ENCODE results near the gene PDAP1. TPM values are rescaled to one million over a fixed set of nuclear protein-coding genes. Genes with fewer than 3 reads are reported as not detected.

The PDAP1 gene
- total and polyA plus RNA-seq, 2 experiments from 2014 or later, result 52.6 to 93.9 TPM

DNA sequence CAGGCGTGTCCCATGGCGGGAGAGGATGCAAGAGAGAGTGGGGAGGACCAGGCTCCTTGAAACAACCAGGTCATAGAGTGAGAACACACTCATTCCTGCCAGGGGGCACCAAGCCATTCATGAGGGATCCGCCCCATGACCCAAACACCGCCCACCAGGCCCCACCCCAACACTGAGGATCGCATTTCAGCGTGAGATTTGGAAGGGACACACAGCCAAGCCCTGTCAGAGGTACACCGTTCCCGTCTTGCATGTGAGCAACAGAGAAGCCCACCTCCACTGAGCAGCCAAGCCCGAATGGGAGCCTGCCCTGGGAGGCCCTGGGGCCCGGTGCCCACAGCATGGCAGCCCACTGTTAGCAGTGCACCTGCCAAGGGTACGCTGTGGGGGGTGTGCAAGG is 41.8 kb downstream of the PDAP1 start:
- Histone ChIP-seq H3K36me3 (replicated peaks; ENCODE audit: insufficient read depth, low read depth) (no peaks in the 10 kb centered on the region), H3K27me3 (no peaks in the 10 kb centered on the region), H3K4me1 (ENCODE audit: insufficient read depth) (no peaks in the 10 kb centered on the region), H3K27ac (no peak overlapping the region), H2AFZ (no peak overlapping the region), H3K4me2 (no peak overlapping the region), H3K9me3 (ENCODE audit: low read depth) (no peaks in the 10 kb centered on the region), H3K79me2 (no peaks in the 10 kb centered on the region), H3K9me2 (replicated peaks; ENCODE audit: insufficient read depth) (no peaks in the 10 kb centered on the region), H4K20me1 (ENCODE audit: insufficient read depth, poor library complexity, severe bottlenecking) (no peaks in the 10 kb centered on the region), H3K4me3 (no peak overlapping the region)
- 91% methylated on average over 11 of the region's 11 CpGs for WGBS (ENCODE audit: low lambda C conversion rate, missing lambda C conversion rate)
- TF ChIP-seq CTCF (IDR thresholded peaks at IDR 0.05; ENCODE audit: poor library complexity) (no peak), EZH2 (IDR thresholded peaks at IDR 0.05; ENCODE audit: borderline replicate concordance) (no peak), EZH2phosphoT487 (IDR thresholded peaks at IDR 0.05; ENCODE audit: low read depth, severe bottlenecking, unreplicated experiment) (no peak)
- DNase-seq (ENCODE audit: low spot score), result no peak

DNA sequence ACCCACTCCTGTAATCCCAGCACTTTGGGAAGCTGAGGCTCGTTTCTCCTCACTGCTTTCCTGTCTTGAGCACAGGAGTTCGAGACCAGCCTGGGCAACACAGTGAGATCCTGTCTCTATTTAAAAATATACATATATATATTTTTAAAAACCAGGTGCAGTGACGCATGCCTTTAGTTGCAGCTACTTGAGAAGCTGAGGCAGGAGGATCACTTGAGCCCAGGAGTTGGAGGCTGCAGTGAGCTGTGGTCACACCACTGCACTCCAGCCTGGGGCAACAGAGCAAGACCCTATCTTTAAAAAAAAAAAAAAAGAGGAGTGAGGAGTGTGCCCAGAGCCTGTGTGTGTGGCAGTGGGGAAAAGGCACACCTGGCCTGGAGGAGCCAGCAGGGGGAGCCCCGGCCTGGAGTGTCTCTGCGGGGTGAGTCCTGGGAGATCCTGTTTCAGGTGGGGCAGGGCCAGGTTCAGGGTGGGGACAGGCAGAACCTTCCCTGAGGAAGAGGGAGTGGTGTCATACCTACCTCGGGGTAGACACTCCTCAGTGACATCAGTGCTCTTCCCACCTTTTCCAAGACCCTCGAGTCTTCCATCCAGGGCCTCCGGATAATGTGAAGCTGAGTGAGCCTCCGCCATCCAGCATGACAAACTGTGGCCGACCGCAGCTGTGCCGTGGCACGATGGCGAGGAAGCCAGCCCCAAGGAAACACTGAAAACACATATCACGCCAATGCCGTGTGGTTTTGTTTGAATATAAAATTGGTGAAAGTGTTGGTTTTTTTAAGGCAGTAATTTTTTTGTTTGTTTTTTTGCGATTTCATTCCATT is 42.9 kb downstream of the PDAP1 start:
- no peaks in the 10 kb centered on the region for H3K9me2 ChIP-seq (replicated peaks; ENCODE audit: insufficient read depth)
- no peak overlapping the region for H2AFZ ChIP-seq
- no peaks in the 10 kb centered on the region for H3K36me3 ChIP-seq (replicated peaks; ENCODE audit: insufficient read depth, low read depth)
- 87% methylated on average over 17 of the region's 17 CpGs for WGBS (ENCODE audit: low lambda C conversion rate, missing lambda C conversion rate)
- DNase-seq (ENCODE audit: low spot score), result peak; percentile 48
- H3K9me3 ChIP-seq (ENCODE audit: low read depth), result no peaks in the 10 kb centered on the region
- H3K4me1 ChIP-seq (ENCODE audit: insufficient read depth), result no peaks in the 10 kb centered on the region
- H4K20me1 ChIP-seq (ENCODE audit: insufficient read depth, poor library complexity, severe bottlenecking), result no peaks in the 10 kb centered on the region
- H3K4me2 ChIP-seq, result no peak overlapping the region
- H3K27me3 ChIP-seq, result no peaks in the 10 kb centered on the region
- H3K79me2 ChIP-seq, result no peaks in the 10 kb centered on the region
- H3K4me3 ChIP-seq, result no peak overlapping the region
- TF ChIP-seq EZH2 (IDR thresholded peaks at IDR 0.05; ENCODE audit: borderline replicate concordance) (no peak), CTCF (IDR thresholded peaks at IDR 0.05; ENCODE audit: poor library complexity) (peak; percentile 44)
- H3K27ac ChIP-seq, result no peak overlapping the region

GRCh38 chr7:99363286-99363685 is 45.1 kb downstream of the PDAP1 start:
- no peak for DNase-seq (ENCODE audit: low spot score)
- no peak overlapping the region for H2AFZ ChIP-seq
- H3K27ac ChIP-seq, result no peak overlapping the region
- no peaks in the 10 kb centered on the region for H3K9me2 ChIP-seq (replicated peaks; ENCODE audit: insufficient read depth)
- no peaks in the 10 kb centered on the region for H3K79me2 ChIP-seq
- 88% methylated on average over 5 of the region's 5 CpGs for WGBS (ENCODE audit: low lambda C conversion rate, missing lambda C conversion rate)
- no peak overlapping the region for H3K4me2 ChIP-seq
- H3K36me3 ChIP-seq (replicated peaks; ENCODE audit: insufficient read depth, low read depth), result no peaks in the 10 kb centered on the region
- no peak overlapping the region for H3K4me3 ChIP-seq
- H3K4me1 ChIP-seq (ENCODE audit: insufficient read depth), result no peaks in the 10 kb centered on the region
- no peaks in the 10 kb centered on the region for H4K20me1 ChIP-seq (ENCODE audit: insufficient read depth, poor library complexity, severe bottlenecking)
- no peaks in the 10 kb centered on the region for H3K27me3 ChIP-seq
- TF ChIP-seq EZH2phosphoT487 (IDR thresholded peaks at IDR 0.05; ENCODE audit: low read depth, severe bottlenecking, unreplicated experiment) (no peak), EZH2 (IDR thresholded peaks at IDR 0.05; ENCODE audit: borderline replicate concordance) (no peak), CTCF (IDR thresholded peaks at IDR 0.05; ENCODE audit: poor library complexity) (no peak)
- no peaks in the 10 kb centered on the region for H3K9me3 ChIP-seq (ENCODE audit: low read depth)

Data from hepatocyte (in vitro differentiated cells).